ENCODE results near the gene WIPF2. TPM values are rescaled to one million over a fixed set of nuclear protein-coding genes. Genes with fewer than 3 reads are reported as not detected.

WIPF2 gene
- total RNA-seq, 2 donors from 2014 or later: 22.5 to 25.3 TPM

GRCh38 chr17:40329839-40330794 is 111.0 kb downstream of the WIPF2 start:
- no peaks in the 10 kb centered on the region for H3K36me3 ChIP-seq (ENCODE audit: control insufficient read depth, insufficient read depth, low read length)
- Mint-ChIP-seq H3K4me3 (no peak overlapping the region), H3K36me3 (ENCODE audit: low read depth) (peaks cover 15% of the 10 kb centered on the region), H3K27ac (no peak overlapping the region), H3K4me1 (peaks cover 34% of the 10 kb centered on the region), H3K9me3 (no peaks in the 10 kb centered on the region), H3K27me3 (ENCODE audit: insufficient read depth) (peaks cover 2% of the 10 kb centered on the region)
- no peak overlapping the region for H3K4me3 ChIP-seq (ENCODE audit: low read length)
- 85 to 89% methylated on average over 6 to 11 of the region's 11 CpGs for WGBS, 2 experiments (ENCODE audit: insufficient coverage in 1 of 2, insufficient read length in 1 of 2)
- no peaks in the 10 kb centered on the region for H3K9me3 ChIP-seq (ENCODE audit: control insufficient read depth, low read length)
- peaks cover 12% of the 10 kb centered on the region for H3K4me1 ChIP-seq (ENCODE audit: control insufficient read depth, insufficient read depth, low read length)
- no peak for DNase-seq
- no peaks in the 10 kb centered on the region for H3K27me3 ChIP-seq (ENCODE audit: control insufficient read depth, insufficient read depth, low read length, poor library complexity, severe bottlenecking)
- TF ChIP-seq CTCF (conservative IDR thresholded peaks at IDR 0.05): no peak
- no peak overlapping the region for H3K9ac ChIP-seq (ENCODE audit: extremely low read depth, low read length, poor library complexity, severe bottlenecking)
- no peak overlapping the region for H3K27ac ChIP-seq (ENCODE audit: low read depth, low read length)

GRCh38 chr17:40330850-40331470 is 111.9 kb downstream of the WIPF2 start:
- DNase-seq: no peak
- TF ChIP-seq CTCF (conservative IDR thresholded peaks at IDR 0.05): no peak
- no peak overlapping the region for H3K27ac Mint-ChIP-seq
- Histone ChIP-seq H3K9ac (ENCODE audit: extremely low read depth, low read length, poor library complexity, severe bottlenecking) (no peak overlapping the region), H3K27ac (ENCODE audit: low read depth, low read length) (no peak overlapping the region), H3K9me3 (ENCODE audit: control insufficient read depth, low read length) (no peaks in the 10 kb centered on the region), H3K4me3 (ENCODE audit: low read length) (no peak overlapping the region), H3K4me1 (ENCODE audit: control insufficient read depth, insufficient read depth, low read length) (peaks cover 13% of the 10 kb centered on the region), H3K36me3 (ENCODE audit: control insufficient read depth, insufficient read depth, low read length) (no peaks in the 10 kb centered on the region), H3K27me3 (ENCODE audit: control insufficient read depth, insufficient read depth, low read length, poor library complexity, severe bottlenecking) (no peaks in the 10 kb centered on the region)
- peaks cover 34% of the 10 kb centered on the region for H3K4me1 Mint-ChIP-seq
- H3K4me3 Mint-ChIP-seq: no peak overlapping the region
- H3K36me3 Mint-ChIP-seq (ENCODE audit: low read depth): peaks cover 15% of the 10 kb centered on the region
- WGBS, 2 experiments (ENCODE audit: insufficient coverage in 1 of 2, insufficient read length in 1 of 2): 93 to 97% methylated on average over 3 to 10 of the region's 10 CpGs
- no peaks in the 10 kb centered on the region for H3K9me3 Mint-ChIP-seq
- H3K27me3 Mint-ChIP-seq (ENCODE audit: insufficient read depth): peaks cover 3% of the 10 kb centered on the region

- Histone ChIP-seq H3K27ac (ENCODE audit: low read depth, low read length) (no peak overlapping the region), H3K27me3 (ENCODE audit: control insufficient read depth, insufficient read depth, low read length, poor library complexity, severe bottlenecking) (no peaks in the 10 kb centered on the region), H3K4me3 (ENCODE audit: low read length) (no peak overlapping the region), H3K9ac (ENCODE audit: extremely low read depth, low read length, poor library complexity, severe bottlenecking) (no peak overlapping the region), H3K9me3 (ENCODE audit: control insufficient read depth, low read length) (no peaks in the 10 kb centered on the region), H3K36me3 (ENCODE audit: control insufficient read depth, insufficient read depth, low read length) (no peaks in the 10 kb centered on the region), H3K4me1 (ENCODE audit: control insufficient read depth, insufficient read depth, low read length) (peaks cover 10% of the 10 kb centered on the region)
- Mint-ChIP-seq H3K27ac (no peak overlapping the region), H3K36me3 (ENCODE audit: low read depth) (peaks cover 15% of the 10 kb centered on the region), H3K9me3 (no peaks in the 10 kb centered on the region), H3K27me3 (ENCODE audit: insufficient read depth) (peaks cover 5% of the 10 kb centered on the region), H3K4me1 (peaks cover 28% of the 10 kb centered on the region), H3K4me3 (no peak overlapping the region)
- WGBS, 2 experiments (ENCODE audit: insufficient coverage in 1 of 2, insufficient read length in 1 of 2): 91 to 92% methylated on average over 7 to 21 of the region's 22 CpGs
- no peak for DNase-seq
- TF ChIP-seq CTCF (conservative IDR thresholded peaks at IDR 0.05): no peak
Observed at GRCh38 chr17:40331743-40332641, 112.9 kb downstream of the WIPF2 start.
